HEK293T (cell line): ENCODE data around the gene CEP164.

Experiments used
- FOXA1 ChIP-seq: fragments of 450-650 bp; IDR thresholded peaks from 2 replicates; pipeline ENCODE4 v1.6.1; 2016; ENCODE audit warnings: mild to moderate bottlenecking
- L3MBTL2 ChIP-seq: fragments of 450-650 bp; conservative IDR thresholded peaks from 2 replicates; pipeline ENCODE4 v1.6.1; 2016; ENCODE audit warnings: mild to moderate bottlenecking
- NFRKB ChIP-seq: fragments of 450-650 bp; IDR thresholded peaks from 2 replicates; pipeline ENCODE4 v1.6.1; 2016; ENCODE audit warnings: mild to moderate bottlenecking, moderate library complexity
- SP1 ChIP-seq: fragments of 450-650 bp; IDR thresholded peaks from 2 replicates; pipeline ENCODE4 v1.6.1; 2017

- TF ChIP-seq FOXA1: no peak
- no peak for TF ChIP-seq NFRKB
- TF ChIP-seq SP1: no peak
- no peak for TF ChIP-seq L3MBTL2
These were observed 38.6 kb downstream of the CEP164 start for GRCh38 chr11:117366248-117366647.
